ENCODE measurements around the gene LMO7. TPM values are rescaled to one million over a fixed set of nuclear protein-coding genes. Genes with fewer than 3 reads are reported as not detected.

The LMO7 gene
- total and polyA plus RNA-seq, 2 of the 8 experiments (the other 6 are each of a cell fraction or from before 2014, with no cell fraction given): 8.1 to 28.3 TPM

DNA sequence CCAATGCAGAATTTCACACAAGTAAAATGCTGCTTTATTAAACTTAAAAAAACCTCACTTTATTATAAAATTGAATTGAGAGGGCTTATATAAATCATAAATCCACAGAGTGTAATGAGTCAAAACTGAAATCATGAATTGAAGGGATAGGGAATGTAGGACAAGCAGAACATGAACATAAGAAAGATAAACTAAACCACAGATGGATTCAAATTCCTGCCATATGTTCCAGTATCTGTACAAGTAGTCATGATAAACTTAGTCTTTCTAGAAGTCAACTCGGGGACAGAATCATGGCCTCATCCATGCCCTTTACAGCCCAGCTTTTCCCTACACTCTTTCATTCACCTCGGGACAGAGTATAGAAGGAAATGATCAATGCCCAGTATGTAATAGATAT lies 16.6 kb downstream of the LMO7 start:
- Histone ChIP-seq H3K4ac (replicated peaks; ENCODE audit: insufficient read length, low read depth, low read length) (no peak overlapping the region), H2BK5ac (ENCODE audit: low read depth, low read length) (no peak overlapping the region), H3K79me2 (ENCODE audit: control insufficient read depth in 1 of 2, insufficient read depth in 2 of 2, low read length in 2 of 2) (no peaks in the 10 kb centered on the region), H2BK12ac (ENCODE audit: low read depth, low read length) (no peak overlapping the region), H3K79me1 (ENCODE audit: low read depth, low read length) (no peaks in the 10 kb centered on the region), H3K4me2 (ENCODE audit: insufficient read depth in 1 of 2, low read depth in 2 of 2, low read length in 2 of 2) (no peak overlapping the region), H4K8ac (ENCODE audit: extremely low read depth, insufficient read depth, low read length) (no peak overlapping the region), H3K27me3 (replicated peaks in 1 of 4; ENCODE audit: control insufficient read depth in 3 of 4, extremely low read depth in 1 of 4, insufficient read depth in 3 of 4, low read length in 3 of 4) (no peaks in the 10 kb centered on the region), H2BK15ac (ENCODE audit: low read length) (no peak overlapping the region), H2AFZ (ENCODE audit: low read length) (no peak overlapping the region), H3K4me1 (replicated peaks in 1 of 4; ENCODE audit: control insufficient read depth in 3 of 4, insufficient read depth in 4 of 4, low read length in 3 of 4) (no peaks in the 10 kb centered on the region), H3K14ac (ENCODE audit: insufficient read length) (no peak overlapping the region), H3K18ac (ENCODE audit: extremely low read depth, low read length) (no peak overlapping the region), H3K23ac (ENCODE audit: insufficient read length) (no peak overlapping the region), H3K56ac (replicated peaks; ENCODE audit: insufficient read length, low read depth, low read length) (no peak overlapping the region), H3K36me3 (ENCODE audit: control insufficient read depth in 2 of 4, insufficient read depth in 4 of 4, low read length in 3 of 4) (no peaks in the 10 kb centered on the region), H3K9ac (replicated peaks in 1 of 4; ENCODE audit: extremely low read depth in 1 of 4, low read depth in 3 of 4, low read length in 3 of 4) (no peak overlapping the region), H3K23me2 (ENCODE audit: low read depth, low read length) (no peaks in the 10 kb centered on the region; the same call in 1 of the 2 replicates), H2BK120ac (replicated peaks; ENCODE audit: low read depth, low read length) (no peak overlapping the region), H2BK20ac (ENCODE audit: low read length) (no peak overlapping the region), H2AK5ac (ENCODE audit: low read depth, low read length) (no peak overlapping the region), H3K9me3 (ENCODE audit: insufficient read depth in 2 of 2, low read depth in 1 of 2, low read length in 1 of 2) (no peaks in the 10 kb centered on the region), H4K5ac (ENCODE audit: insufficient read length, low read depth, low read length) (no peak overlapping the region), H3K4me3 (ENCODE audit: extremely low read depth in 1 of 4, insufficient read depth in 2 of 4, low read depth in 3 of 4, low read length in 4 of 4) (no peak overlapping the region), H3K27ac (ENCODE audit: low read depth, low read length) (no peak overlapping the region), H4K20me1 (replicated peaks in 1 of 2; ENCODE audit: control insufficient read depth in 1 of 2, insufficient read depth in 2 of 2, low read length in 2 of 2) (no peaks in the 10 kb centered on the region), H4K91ac (replicated peaks; ENCODE audit: insufficient read length, low read length) (no peak overlapping the region)
- ChIA-PET POLR2A (ENCODE audit: partially characterized antibody) (no interaction called here), CTCF (ENCODE audit: partially characterized antibody) (no interaction called here)
- FAIRE-seq: no peak
- no peak for DNase-seq (ENCODE audit: low read depth in 1 of 2, low spot score in 2 of 2)
- 84% methylated on average over 2 of the region's 2 CpGs; no CpG with 5 or more reads in 1 of the 2 experiments for WGBS, 2 experiments (ENCODE audit: extremely low coverage in 1 of 2, insufficient coverage in 1 of 2, insufficient read length in 1 of 2, insufficient replicate concordance in 2 of 2, low coverage in 1 of 2, low lambda C conversion rate in 2 of 2, missing lambda C conversion rate in 1 of 2)
- TF ChIP-seq TEAD4 (IDR thresholded peaks at IDR 0.05; ENCODE audit: low read depth, low read length) (no peak), SAP30 (IDR thresholded peaks at IDR 0.05; ENCODE audit: insufficient read depth, insufficient replicate concordance, low read length) (no peak), CHD2 (IDR thresholded peaks at IDR 0.05; ENCODE audit: low read length) (no peak), EGR1 (IDR thresholded peaks at IDR 0.05; ENCODE audit: borderline replicate concordance, low read depth, low read length) (no peak), POLR2AphosphoS5 (IDR thresholded peaks at IDR 0.05; ENCODE audit: low read depth, low read length) (no peak), ASH2L (IDR thresholded peaks at IDR 0.05; ENCODE audit: low read length) (no peak), SIRT6 (IDR thresholded peaks at IDR 0.05; ENCODE audit: low read length) (no peak), EP300 (IDR thresholded peaks at IDR 0.05; ENCODE audit: borderline replicate concordance in 1 of 2, low read depth in 2 of 2, low read length in 2 of 2) (no peak), RAD21 (IDR thresholded peaks at IDR 0.05 in 1 of 2, conservative IDR thresholded peaks at IDR 0.05 in 1 of 2; ENCODE audit: low read depth in 2 of 2, low read length in 2 of 2) (no peak), GTF2F1 (IDR thresholded peaks at IDR 0.05; ENCODE audit: borderline replicate concordance, low read depth, low read length) (no peak), JUND (IDR thresholded peaks at IDR 0.05; ENCODE audit: low read length) (no peak)
- TF ChIP-seq, protein P1, sequence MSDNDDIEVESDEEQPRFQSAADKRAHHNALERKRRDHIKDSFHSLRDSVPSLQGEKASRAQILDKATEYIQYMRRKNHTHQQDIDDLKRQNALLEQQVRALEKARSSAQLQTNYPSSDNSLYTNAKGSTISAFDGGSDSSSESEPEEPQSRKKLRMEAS (IDR thresholded peaks at IDR 0.05): no peak
